ENCODE results near the gene PINK1. TPM values are rescaled to one million over a fixed set of nuclear protein-coding genes. Genes with fewer than 3 reads are reported as not detected.
"Not testable (repeated sequence)": the region's sequence is repeated elsewhere in the genome, so short reads cannot be mapped to it uniquely, and the experiment has no call there.

The PINK1 gene
- total and polyA plus RNA-seq, 4 donors: 37.5 to 45.4 (median 40.8) TPM

DNA sequence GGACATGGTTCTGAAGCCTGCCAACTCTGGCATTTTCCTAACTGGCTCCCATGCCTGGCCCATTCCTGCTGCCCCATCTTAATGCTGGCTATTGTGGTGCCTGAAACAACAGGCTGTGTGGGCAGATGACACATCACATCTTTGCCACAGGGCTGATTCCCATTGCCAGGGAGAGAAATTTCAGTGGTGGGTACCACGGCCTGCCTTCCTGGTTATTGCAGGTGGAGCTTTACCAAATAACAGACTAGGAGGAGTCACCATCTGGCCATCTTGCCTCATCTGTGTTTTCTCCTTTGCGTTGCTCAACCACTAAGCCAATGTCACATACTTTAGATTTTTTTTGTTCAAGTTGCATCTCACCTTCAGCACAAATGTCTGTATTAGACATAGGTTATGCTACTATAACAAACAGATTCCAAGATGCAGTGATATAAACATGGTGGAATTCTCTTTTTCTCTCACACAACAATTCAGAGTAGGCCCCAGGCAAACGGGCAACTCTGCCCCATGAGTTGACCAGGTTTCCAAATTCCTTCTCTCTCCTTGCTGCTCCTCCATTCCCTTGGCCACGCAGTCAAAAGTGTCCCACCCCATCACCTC lies 30.3 kb upstream of the PINK1 start:
- Histone ChIP-seq H3K9me3 (ENCODE audit: control insufficient read depth in 4 of 4, insufficient read depth in 3 of 4, low read length in 3 of 4) (peaks cover 0 to 3% (median 0%) of the 10 kb centered on the region in 4 donors), H3K27me3 (ENCODE audit: control insufficient read depth in 3 of 3, insufficient read depth in 3 of 3, low read length in 2 of 3) (peaks cover 0 to 2% (median 0%) of the 10 kb centered on the region in 3 donors), H3K4me1 (ENCODE audit: control insufficient read depth in 5 of 5, insufficient read depth in 5 of 5, low read length in 5 of 5) (peaks cover 0 to 5% (median 0%) of the 10 kb centered on the region in 5 donors), H3K27ac (ENCODE audit: low read depth in 1 of 2, low read length in 1 of 2) (no peak overlapping the region), H3K36me3 (ENCODE audit: control insufficient read depth in 4 of 4, insufficient read depth in 4 of 4, low read length in 4 of 4) (no peaks in the 10 kb centered on the region), H3K9ac (ENCODE audit: insufficient read depth in 1 of 2, low read length in 2 of 2) (no peak overlapping the region), H3K4me3 (no peak overlapping the region)
- ATAC-seq (ENCODE audit: insufficient read depth, low FRiP score): no peak
- no peak for DNase-seq
- WGBS, 2 donors: 63 to 83% methylated on average over 4 of the region's 4 CpGs
- TF ChIP-seq, protein P1, sequence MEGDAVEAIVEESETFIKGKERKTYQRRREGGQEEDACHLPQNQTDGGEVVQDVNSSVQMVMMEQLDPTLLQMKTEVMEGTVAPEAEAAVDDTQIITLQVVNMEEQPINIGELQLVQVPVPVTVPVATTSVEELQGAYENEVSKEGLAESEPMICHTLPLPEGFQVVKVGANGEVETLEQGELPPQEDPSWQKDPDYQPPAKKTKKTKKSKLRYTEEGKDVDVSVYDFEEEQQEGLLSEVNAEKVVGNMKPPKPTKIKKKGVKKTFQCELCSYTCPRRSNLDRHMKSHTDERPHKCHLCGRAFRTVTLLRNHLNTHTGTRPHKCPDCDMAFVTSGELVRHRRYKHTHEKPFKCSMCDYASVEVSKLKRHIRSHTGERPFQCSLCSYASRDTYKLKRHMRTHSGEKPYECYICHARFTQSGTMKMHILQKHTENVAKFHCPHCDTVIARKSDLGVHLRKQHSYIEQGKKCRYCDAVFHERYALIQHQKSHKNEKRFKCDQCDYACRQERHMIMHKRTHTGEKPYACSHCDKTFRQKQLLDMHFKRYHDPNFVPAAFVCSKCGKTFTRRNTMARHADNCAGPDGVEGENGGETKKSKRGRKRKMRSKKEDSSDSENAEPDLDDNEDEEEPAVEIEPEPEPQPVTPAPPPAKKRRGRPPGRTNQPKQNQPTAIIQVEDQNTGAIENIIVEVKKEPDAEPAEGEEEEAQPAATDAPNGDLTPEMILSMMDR (IDR thresholded peaks at IDR 0.05; ENCODE audit: control extremely low read depth, extremely low read depth): no peak

DNA sequence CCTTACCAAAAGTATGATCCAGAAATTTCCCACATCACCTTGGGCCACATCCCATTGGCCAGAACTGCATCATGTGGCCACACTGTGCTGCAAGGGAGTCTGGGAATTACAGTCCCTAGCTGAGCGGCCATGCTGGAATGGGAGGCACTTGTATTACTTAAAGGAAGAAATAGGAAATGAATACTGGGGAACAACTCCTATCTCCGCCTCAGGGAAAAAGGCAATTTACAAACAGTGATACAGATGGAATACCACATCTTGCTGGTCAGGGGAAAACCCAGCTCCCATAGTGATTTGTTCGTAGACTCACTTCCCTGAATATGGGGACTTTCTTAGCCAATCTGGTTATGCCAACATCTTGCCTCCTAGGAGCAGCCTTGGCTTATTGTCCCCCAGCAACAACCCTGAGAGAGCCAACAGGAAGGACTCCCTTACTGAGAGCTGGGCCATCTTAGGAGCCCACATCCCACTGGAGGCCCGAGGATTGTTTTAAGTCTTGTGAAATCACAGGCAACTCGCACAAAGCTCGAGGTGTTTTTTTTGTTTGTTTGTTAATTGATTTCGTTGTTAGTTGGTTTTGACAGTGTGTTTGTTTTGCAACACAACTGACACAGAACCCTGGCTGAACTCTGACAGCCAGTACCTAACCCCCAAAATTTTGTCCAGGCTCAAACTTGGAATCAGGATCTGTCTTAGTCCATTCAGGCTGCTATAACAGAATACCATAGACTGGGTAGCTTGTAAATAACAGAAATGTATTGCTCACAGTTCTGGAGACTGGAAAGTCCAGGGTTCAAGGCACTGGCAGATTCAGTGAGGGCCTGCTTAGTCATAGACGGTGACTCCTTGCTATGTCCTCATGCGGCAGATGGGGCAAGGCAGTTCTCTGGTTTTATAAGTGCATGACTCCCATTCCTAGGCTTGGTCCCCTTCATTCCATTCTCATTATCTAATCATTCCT lies 29.5 kb upstream of the PINK1 start:
- ATAC-seq (ENCODE audit: insufficient read depth, low FRiP score): no peak
- peaks cover 0 to 4% (median 0%) of the 10 kb centered on the region in 4 donors for H3K9me3 ChIP-seq (ENCODE audit: control insufficient read depth in 4 of 4, insufficient read depth in 3 of 4, low read length in 3 of 4)
- TF ChIP-seq, protein P1 (IDR thresholded peaks at IDR 0.05; ENCODE audit: control extremely low read depth, extremely low read depth): no peak
- no peak overlapping the region for H3K9ac ChIP-seq (ENCODE audit: insufficient read depth in 1 of 2, low read length in 2 of 2)
- H3K27me3 ChIP-seq (ENCODE audit: control insufficient read depth in 3 of 3, insufficient read depth in 3 of 3, low read length in 2 of 3): peaks cover 0 to 2% (median 0%) of the 10 kb centered on the region in 3 donors
- H3K27ac ChIP-seq (ENCODE audit: low read depth in 1 of 2, low read length in 1 of 2): no peak overlapping the region
- DNase-seq: no peak
- H3K4me1 ChIP-seq (ENCODE audit: control insufficient read depth in 5 of 5, insufficient read depth in 5 of 5, low read length in 5 of 5): peaks cover 0 to 5% (median 0%) of the 10 kb centered on the region in 5 donors
- 40 to 76% methylated on average over 9 of the region's 9 CpGs for WGBS, 2 donors
- H3K4me3 ChIP-seq: no peak overlapping the region
- no peaks in the 10 kb centered on the region for H3K36me3 ChIP-seq (ENCODE audit: control insufficient read depth in 4 of 4, insufficient read depth in 4 of 4, low read length in 4 of 4)

DNA sequence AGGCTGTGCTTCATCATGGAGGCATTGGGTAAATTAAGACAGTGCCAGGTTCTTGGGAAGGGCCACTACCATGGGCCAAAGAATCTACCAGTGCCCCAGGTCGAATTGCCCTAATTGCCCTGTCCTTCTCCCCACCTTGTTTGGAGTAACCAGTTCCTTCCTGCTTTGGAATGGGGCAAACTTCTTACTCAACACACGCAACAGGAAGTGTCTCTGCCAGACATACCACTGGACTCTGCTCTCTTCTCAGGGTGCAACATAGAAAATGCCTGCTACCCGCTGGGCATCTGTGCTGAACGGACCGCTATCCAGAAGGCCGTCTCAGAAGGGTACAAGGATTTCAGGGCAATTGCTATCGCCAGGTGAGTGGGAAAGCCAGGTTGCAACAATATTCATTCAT lies 28.6 kb upstream of the PINK1 start:
- DNase-seq (no peak), ATAC-seq (ENCODE audit: insufficient read depth, low FRiP score) (no peak)
- Histone ChIP-seq H3K4me1 (ENCODE audit: control insufficient read depth in 5 of 5, insufficient read depth in 5 of 5, low read length in 5 of 5) (peaks cover 0 to 5% (median 0%) of the 10 kb centered on the region in 5 donors), H3K9me3 (ENCODE audit: control insufficient read depth in 4 of 4, insufficient read depth in 3 of 4, low read length in 3 of 4) (peaks cover 0 to 4% (median 0%) of the 10 kb centered on the region in 4 donors), H3K27me3 (ENCODE audit: control insufficient read depth in 3 of 3, insufficient read depth in 3 of 3, low read length in 2 of 3) (peaks cover 0 to 2% (median 0%) of the 10 kb centered on the region in 3 donors), H3K4me3 (no peak overlapping the region), H3K9ac (ENCODE audit: insufficient read depth in 1 of 2, low read length in 2 of 2) (no peak overlapping the region), H3K27ac (ENCODE audit: low read depth in 1 of 2, low read length in 1 of 2) (no peak overlapping the region), H3K36me3 (ENCODE audit: control insufficient read depth in 4 of 4, insufficient read depth in 4 of 4, low read length in 4 of 4) (no peaks in the 10 kb centered on the region)
- WGBS, 2 donors: 27 to 71% methylated on average over 7 of the region's 7 CpGs
- TF ChIP-seq, protein P1 (IDR thresholded peaks at IDR 0.05; ENCODE audit: control extremely low read depth, extremely low read depth): no peak

DNA sequence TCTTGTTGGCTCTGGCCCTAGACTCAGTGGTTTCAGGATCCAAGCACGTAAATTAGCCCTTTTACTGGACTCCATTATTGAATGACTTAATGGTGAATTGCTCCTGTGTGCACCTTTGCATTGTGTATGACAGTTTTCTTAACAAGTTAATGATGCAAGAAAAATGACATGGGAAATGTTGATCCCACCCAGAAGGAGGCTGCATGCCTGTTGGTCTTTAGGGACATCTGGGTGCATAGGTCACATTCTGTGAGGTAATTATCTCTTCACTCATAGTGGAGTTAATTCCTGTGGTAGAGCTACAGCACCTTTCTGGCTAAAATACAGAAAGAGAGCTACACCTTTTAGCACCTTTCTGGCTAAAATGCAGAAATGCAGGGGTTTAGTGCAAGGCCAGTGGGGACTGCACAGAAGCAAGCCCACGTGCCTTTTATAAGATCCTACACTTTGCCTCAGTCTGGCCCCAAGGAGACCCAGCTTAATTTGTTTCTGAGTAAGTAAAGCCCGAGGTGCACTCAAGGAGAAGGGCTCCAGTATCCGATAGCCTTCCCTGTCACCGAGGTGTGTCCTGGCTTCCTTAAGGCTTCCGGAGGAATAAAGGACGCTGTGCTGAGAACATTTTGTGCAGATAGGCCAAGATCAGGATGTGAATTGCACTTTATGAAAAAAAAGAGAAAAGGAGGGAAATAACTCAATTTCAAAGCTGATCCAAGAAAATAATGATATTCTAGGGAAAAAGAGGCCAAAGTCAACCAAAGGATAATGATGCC lies 26.3 kb upstream of the PINK1 start:
- H3K27ac ChIP-seq (ENCODE audit: low read depth in 1 of 2, low read length in 1 of 2); ATAC-seq (ENCODE audit: insufficient read depth, low FRiP score); H3K4me3 ChIP-seq; H3K4me1 ChIP-seq (ENCODE audit: control insufficient read depth in 5 of 5, insufficient read depth in 5 of 5, low read length in 5 of 5); H3K36me3 ChIP-seq (ENCODE audit: control insufficient read depth in 4 of 4, insufficient read depth in 4 of 4, low read length in 4 of 4); H3K9me3 ChIP-seq (ENCODE audit: control insufficient read depth in 4 of 4, insufficient read depth in 3 of 4, low read length in 3 of 4); H3K27me3 ChIP-seq (ENCODE audit: control insufficient read depth in 3 of 3, insufficient read depth in 3 of 3, low read length in 2 of 3); H3K9ac ChIP-seq (ENCODE audit: insufficient read depth in 1 of 2, low read length in 2 of 2); DNase-seq: not testable (repeated sequence)
- 77 to 87% methylated on average over 6 of the region's 7 CpGs for whole genome bisulfite sequencing, 2 donors

All from lung (tissue), 12 donors.